ENCODE measurements around the gene PACS1.

- TF ChIP-seq POLR2A (IDR thresholded peaks at IDR 0.05) (no peak), CTCF (IDR thresholded peaks at IDR 0.05) (no peak)
Measured at GRCh38 chr11:66124564-66124963, 54.5 kb downstream of the PACS1 start.

All from right lobe of liver (tissue), 4 donors.